HG03045 (cell line): ENCODE results near the gene MAFF.
"Not testable (repeated sequence)": the region's sequence is repeated elsewhere in the genome, so short reads cannot be mapped to it uniquely, and the experiment has no call there.

Source experiments
- ATAC-seq: cut with Tn5 transposase; IDR thresholded peaks from one replicate; pipeline ENCODE4 v1.9.1; 2021; ENCODE audit warnings: mild to moderate bottlenecking, moderate library complexity; ENCODE audit not compliant: unreplicated experiment

MAFF gene

GRCh38 chr22:38201711-38202436 is at the start of gene MAFF:
Gene MAFF (plus strand): TSS chr22:38201994. CDS start chr22:38213854, 11,860 bp downstream.
- ATAC-seq, result no peak

GRCh38 chr22:38153821-38154562 is 47.8 kb upstream of the MAFF start:
- no peak for ATAC-seq

- not testable (repeated sequence) for ATAC-seq
Observed at GRCh38 chr22:38154563-38154915, 47.3 kb upstream of the MAFF start.

DNA sequence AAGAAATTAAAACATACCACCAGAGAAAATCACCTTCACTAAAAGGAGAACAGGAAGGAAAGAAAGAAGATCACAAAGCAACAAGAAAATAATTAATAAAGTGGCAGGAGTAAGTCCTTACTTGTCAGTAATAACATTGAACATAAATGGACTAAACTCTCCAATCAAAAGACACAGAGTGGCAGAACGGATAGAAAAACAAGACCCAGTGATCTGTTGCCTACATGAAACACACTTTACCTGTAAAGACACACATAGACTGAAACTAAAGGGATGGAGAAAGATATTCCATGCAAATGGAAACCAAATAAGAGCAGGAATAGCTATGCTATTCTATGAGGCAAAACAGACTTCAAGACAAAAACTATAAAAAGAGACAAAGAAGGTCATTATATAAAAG is 46.1 kb upstream of the MAFF start:
- no peak for ATAC-seq

DNA sequence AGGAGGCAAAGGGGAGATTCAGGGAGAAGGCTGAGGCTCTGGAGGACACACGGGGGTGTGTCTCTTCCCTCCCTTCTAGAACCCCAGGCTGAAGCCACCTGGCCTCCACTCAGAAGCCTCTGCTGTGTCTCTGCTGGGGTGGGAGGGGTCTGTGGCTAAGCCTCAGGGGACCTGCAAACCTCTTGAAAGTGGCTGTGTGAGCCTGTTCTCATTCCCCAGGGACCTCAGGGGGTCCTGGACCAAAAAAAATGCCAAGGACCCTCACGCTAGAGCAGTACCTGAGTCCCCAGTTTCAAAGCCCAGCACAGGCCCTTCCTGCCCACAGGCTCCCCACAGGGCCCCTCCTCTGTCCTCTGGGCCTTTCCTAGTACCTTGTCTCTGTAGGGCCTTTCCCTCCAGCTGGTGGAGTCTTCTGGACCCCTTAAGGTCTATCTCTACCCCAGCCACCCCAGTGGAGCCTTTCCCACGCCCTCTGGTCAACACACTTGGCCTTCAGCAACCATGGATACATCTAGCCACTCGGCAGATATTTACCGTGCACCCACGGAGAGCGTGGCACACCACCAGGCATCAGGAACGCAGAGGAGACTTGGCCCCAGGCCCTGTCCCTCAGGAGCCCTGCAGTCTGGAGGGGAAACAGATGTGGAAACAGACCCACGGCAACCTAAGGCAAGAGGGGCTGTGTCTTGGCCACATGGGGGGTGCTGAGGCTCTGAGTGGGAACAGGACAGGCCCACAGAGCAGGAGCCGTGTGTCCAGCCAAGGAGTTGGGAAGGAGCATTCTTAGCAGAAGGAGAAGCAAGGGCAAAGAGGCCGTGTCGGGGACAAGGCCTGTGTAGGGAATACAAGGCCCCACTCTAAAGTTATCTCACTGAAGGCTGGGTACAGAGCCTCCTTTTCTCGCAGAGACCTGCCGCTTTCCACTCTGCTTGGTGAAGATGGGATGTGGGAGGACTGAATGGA is 38.6 kb upstream of the MAFF start:
- ATAC-seq, result no peak

GRCh38 chr22:38163844-38164550 is 37.8 kb upstream of the MAFF start:
- no peak for ATAC-seq

GRCh38 chr22:38164551-38164918 is 37.3 kb upstream of the MAFF start:
- ATAC-seq, result no peak

DNA sequence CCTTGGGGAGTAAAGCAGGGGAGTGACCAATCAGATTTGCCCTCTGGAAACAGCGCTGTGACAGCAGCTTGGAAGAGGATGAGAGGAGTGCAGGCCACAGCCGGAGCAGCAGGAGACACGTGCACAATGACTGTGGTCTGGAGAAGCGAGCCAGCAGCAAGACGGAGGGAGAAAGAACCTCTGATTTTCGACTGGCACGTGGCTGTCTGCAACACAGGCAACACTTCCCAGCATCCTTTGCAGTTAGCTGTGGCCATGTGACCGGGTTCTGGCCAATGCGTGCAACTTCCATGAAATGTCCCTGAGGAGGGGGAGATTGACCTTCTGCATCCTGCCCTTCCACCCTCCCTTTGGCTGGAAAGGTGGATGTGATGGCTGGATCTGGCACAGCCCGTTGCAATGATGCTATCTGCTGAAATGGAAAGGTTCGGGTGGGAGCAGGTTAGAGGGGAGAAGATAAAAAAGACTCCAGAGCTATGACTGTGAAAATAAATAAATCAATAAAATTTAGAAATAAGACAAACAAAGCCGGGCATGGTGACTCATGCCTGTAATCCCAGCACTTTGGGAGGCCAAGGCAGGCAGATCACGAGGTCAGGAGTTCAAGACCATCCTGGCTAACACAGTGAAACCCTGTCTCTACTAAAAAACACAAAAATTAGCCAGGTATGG is 35.7 kb upstream of the MAFF start:
- no peak for ATAC-seq

DNA sequence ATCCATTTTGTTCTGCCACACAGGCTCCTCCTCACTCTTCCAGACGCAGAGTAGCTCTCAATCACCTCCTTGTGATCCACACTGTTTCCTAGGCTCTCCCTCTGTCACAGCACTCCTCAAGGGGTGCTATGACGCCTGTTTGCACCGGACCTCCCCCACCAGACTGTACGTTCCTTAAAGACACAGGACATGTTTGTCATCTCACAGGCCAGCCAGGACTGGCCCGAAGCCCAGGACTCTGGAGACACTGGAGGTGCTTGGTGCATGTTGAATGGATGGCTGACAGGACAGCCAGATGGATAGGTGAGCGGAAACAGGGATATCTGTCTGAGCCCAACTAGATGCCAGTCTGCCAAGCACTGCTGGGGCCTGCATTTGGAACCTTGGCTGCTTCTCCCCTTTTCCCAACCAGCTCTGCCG is 33.8 kb upstream of the MAFF start:
- ATAC-seq, result no peak

GRCh38 chr22:38169116-38169515 is 32.7 kb upstream of the MAFF start:
- ATAC-seq, result no peak

- ATAC-seq, result no peak
Observed at GRCh38 chr22:38170469-38170868, 31.3 kb upstream of the MAFF start.

DNA sequence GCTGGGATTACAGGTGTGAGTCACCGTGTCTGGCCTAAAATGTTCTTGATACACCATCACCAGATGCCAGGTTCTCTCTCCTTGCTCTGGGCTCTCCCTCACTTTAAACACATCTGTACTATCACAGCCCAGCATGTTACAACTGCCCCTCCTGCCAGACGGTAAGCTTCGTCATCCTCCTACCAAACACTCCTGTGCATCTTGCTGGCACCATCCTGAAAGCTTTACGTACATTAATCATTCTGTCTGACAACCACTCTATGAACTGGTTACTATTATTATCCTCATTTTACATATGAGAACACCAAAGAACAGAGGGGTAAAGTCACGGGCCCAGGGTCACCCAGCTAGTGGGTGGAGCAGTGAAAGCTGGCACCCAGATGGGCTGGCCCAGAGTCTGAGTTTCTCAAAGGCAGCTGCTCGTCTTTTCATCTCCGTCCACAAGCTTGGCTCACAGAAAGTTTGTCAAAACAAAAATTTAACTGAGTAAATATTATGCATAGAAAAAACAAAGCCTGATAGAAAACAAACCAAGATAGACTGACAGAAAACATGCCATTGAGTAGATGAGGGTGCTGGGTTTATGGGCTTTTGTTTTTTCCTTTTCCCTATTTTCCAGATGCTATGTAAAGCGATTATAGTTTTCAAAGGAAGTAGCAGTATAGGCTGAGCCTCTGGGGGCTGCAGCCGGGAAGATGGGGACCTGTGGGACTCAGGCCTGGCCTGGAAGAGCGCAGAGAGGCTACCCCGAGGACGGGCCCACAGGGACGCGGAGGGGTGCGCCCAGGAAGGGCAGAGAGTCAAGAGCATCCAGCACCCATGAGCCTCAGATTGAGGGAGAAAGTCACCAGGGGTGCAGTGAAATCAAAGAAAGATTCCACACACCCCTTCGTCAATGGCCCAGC is 29.6 kb upstream of the MAFF start:
- ATAC-seq, result no peak

DNA sequence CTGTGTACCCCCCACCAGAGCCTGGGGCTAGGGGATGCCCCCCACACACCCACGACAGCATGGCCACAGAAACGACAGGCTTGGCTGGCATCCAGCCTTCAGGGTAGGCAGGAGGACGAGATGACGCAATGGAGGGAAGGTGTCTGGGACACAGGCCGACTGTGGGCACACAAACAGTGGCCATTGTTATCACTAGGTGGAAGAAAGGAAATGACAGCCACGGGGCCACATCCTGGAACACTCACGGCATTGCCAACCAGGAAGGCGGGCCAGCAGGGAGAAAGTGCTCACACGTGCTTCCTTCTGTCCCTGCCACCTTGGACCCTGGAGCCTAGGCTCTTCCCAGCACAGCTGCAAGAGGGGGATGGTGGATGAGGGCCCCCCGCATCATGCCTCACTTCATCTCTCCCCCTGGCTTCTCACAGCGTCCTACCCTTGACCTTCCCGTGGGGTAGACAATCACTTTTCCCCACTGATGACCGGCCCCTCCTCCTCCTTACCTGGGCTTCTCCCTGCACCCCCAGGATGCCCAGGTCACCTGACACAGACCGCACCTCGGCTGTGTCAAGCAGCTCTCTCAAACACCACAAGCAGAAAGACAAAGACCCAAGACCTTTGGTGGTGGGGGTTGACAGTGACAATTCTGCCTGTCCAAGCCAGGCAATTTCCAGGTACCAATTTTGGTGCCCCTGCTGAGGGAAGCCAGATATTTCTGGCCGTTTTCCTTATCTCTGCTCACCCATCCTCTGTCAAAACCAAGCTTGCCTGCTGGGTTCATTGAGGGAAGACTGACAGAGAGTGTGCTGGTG is 28.8 kb upstream of the MAFF start:
- ATAC-seq, result no peak

GRCh38 chr22:38173641-38173906 is 28.2 kb upstream of the MAFF start:
- ATAC-seq, result no peak

DNA sequence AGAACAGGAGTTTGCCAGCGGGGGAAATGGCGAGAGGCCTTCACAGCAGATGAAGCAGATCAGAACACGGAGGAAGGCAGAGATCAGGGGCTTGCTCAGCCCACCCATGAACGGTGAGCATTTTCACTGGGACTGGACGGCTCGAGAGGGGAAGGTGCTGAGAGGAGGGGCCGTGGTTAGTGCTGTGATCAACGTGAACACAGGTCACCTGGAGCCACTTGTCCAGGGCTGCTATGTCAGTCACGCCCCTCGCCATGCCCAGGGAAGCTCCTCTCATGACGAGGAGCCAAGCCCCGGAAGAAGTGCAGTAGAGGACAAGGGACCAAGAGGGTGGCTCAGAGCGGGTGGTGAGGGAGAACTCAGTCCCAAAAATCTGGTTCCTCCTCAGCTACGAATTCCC is 27.2 kb upstream of the MAFF start:
- ATAC-seq, result no peak

- ATAC-seq, result no peak
Observed at GRCh38 chr22:38175206-38176118, 26.3 kb upstream of the MAFF start.

DNA sequence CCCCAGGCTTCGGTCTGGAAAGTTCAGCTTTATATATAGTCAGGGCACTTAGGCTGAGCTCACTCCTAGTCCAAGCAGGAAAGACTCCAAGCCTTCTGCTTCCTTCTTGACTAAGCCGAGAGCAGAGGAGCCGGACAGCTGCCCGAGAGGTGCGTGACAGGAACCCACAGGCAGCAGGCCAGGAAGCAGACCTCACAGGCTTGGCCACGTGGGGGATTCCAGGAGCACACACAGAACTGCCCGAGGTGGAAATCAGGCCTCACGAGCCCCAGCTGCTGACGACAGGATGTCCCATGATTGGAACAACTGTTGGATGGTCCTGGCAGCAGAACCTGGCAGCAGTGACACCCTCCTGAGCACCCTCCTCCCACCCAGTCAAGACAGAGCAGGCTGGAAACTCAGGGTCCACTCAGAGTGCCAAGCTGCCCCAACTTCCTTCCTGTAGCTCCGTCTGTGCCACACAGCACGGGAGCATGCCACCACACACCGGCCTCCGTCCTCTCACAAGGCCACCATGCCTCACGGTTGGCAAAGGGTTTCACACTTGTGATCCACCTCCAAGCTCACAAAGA is 25.5 kb upstream of the MAFF start:
- no peak for ATAC-seq
